ENCODE measurements around the gene EHD1. TPM values are rescaled to one million over a fixed set of nuclear protein-coding genes. Genes with fewer than 3 reads are reported as not detected.

The EHD1 gene
- total and polyA plus RNA-seq, 2 of the 4 experiments (the other 2 are of a cell fraction): 107 to 209 TPM

GRCh38 chr11:64902102-64902900 is 23.9 kb upstream of the EHD1 start:
- dilution Hi-C loops (cut with HindIII; ENCODE audit: low sequenced_read_pairs, unreplicated experiment): no loop called here
- POLR2A ChIA-PET (ENCODE audit: unreplicated experiment): no interaction called here
- WGBS, 2 experiments (ENCODE audit: extremely low coverage in 2 of 2, insufficient read length in 1 of 2): 77% methylated on average over 7 of the region's 30 CpGs; no CpG with 5 or more reads in 1 of the 2 experiments

More at GRCh38 chr11:64902102-64902900, 23.9 kb upstream of the EHD1 start:
- Histone ChIP-seq H4K8ac (ENCODE audit: low read depth in 2 of 2, low read length in 2 of 2) (no peak overlapping the region), H3K18ac (ENCODE audit: low read depth, low read length) (no peak overlapping the region), H3K4me1 (ENCODE audit: control insufficient read depth, insufficient read depth, low read length) (no peaks in the 10 kb centered on the region), H3K4ac (ENCODE audit: low read depth, low read length) (no peak overlapping the region), H2BK120ac (ENCODE audit: low read depth, low read length) (no peak overlapping the region), H3K9ac (ENCODE audit: low read depth, low read length) (no peak overlapping the region), H3K9me1 (ENCODE audit: insufficient read depth, low read length) (no peaks in the 10 kb centered on the region), H3K4me3 (ENCODE audit: insufficient read depth, low read depth, low read length) (no peak overlapping the region), H2BK5ac (ENCODE audit: low read depth, low read length, poor library complexity, severe bottlenecking) (no peak overlapping the region), H3K79me1 (ENCODE audit: low read depth in 1 of 2, low read length in 2 of 2) (no peaks in the 10 kb centered on the region), H2AK9ac (replicated peaks; ENCODE audit: low read depth, low read length, poor library complexity) (no peak overlapping the region), H3K23ac (ENCODE audit: low read depth, low read length) (no peak overlapping the region), H2BK20ac (ENCODE audit: low read depth, low read length) (no peak overlapping the region), H4K20me1 (ENCODE audit: insufficient read depth, low read length) (no peaks in the 10 kb centered on the region), H2BK15ac (ENCODE audit: low read depth, low read length) (no peak overlapping the region), H2AFZ (replicated peaks; ENCODE audit: low read length, poor library complexity) (no peak overlapping the region), H3K4me2 (ENCODE audit: low read depth, low read length) (no peak overlapping the region), H3K56ac (ENCODE audit: extremely low read depth, insufficient read depth, low read length) (no peak overlapping the region), H2AK5ac (ENCODE audit: low read depth, low read length) (no peak overlapping the region), H3K14ac (replicated peaks; ENCODE audit: low read depth, low read length) (no peak overlapping the region), H4K91ac (ENCODE audit: insufficient read depth, low read depth, low read length) (no peak overlapping the region), H4K5ac (ENCODE audit: low read depth, low read length) (no peak overlapping the region), H3K27ac (ENCODE audit: insufficient read depth, low read length) (no peak overlapping the region), H3K27me3 (ENCODE audit: control insufficient read depth, insufficient read depth, low read length) (no peaks in the 10 kb centered on the region), H3K9me3 (ENCODE audit: control insufficient read depth, insufficient read depth, low read length) (no peaks in the 10 kb centered on the region), H3K36me3 (ENCODE audit: control insufficient read depth, insufficient read depth, low read length) (peaks cover 71% of the 10 kb centered on the region)
- intact Hi-C loops (cut with micrococcal nuclease): no loop called here
- TF ChIP-seq MAFK (IDR thresholded peaks at IDR 0.05; ENCODE audit: low read depth, low read length) (no peak), CHD1 (IDR thresholded peaks at IDR 0.05; ENCODE audit: low read depth, low read length) (no peak), RCOR1 (IDR thresholded peaks at IDR 0.05; ENCODE audit: insufficient replicate concordance, low read length) (no peak), RAD21 (IDR thresholded peaks at IDR 0.05; ENCODE audit: low read length) (no peak), POLR2A (IDR thresholded peaks at IDR 0.05; ENCODE audit: low read depth, low read length) (no peak), BHLHE40 (IDR thresholded peaks at IDR 0.05; ENCODE audit: low read depth, low read length) (no peak), NFE2L2 (IDR thresholded peaks at IDR 0.05; ENCODE audit: low read depth, low read length) (no peak), ELK1 (IDR thresholded peaks at IDR 0.05; ENCODE audit: borderline replicate concordance, low read depth, low read length) (no peak), CTCF (conservative IDR thresholded peaks at IDR 0.05; ENCODE audit: low read depth, low read length) (no peak), USF2 (IDR thresholded peaks at IDR 0.05; ENCODE audit: low read depth, low read length) (no peak)
- no peak for ATAC-seq (ENCODE audit: low read depth)
- no TSS peak for BruUV-seq (replicated peaks)
- CTCF ChIA-PET: no interaction called here
- no peak for DNase-seq
- in situ Hi-C loops (cut with MboI; ENCODE audit: low sequenced_read_pairs): no loop called here

Measured in IMR-90 (cell line).